GM12892 (cell line): Measurements from ENCODE around the gene CST4.

Source experiments
- POLR2A ChIP-seq: IDR thresholded peaks from 2 replicates; pipeline ENCODE4 v1.6.1; 2011; ENCODE audit warnings: low read depth, low read length, control low read depth
- POLR2AphosphoS5 ChIP-seq: IDR thresholded peaks from 2 replicates; pipeline ENCODE4 v1.6.1; 2011; ENCODE audit warnings: low read depth, low read length, control low read depth

DNA sequence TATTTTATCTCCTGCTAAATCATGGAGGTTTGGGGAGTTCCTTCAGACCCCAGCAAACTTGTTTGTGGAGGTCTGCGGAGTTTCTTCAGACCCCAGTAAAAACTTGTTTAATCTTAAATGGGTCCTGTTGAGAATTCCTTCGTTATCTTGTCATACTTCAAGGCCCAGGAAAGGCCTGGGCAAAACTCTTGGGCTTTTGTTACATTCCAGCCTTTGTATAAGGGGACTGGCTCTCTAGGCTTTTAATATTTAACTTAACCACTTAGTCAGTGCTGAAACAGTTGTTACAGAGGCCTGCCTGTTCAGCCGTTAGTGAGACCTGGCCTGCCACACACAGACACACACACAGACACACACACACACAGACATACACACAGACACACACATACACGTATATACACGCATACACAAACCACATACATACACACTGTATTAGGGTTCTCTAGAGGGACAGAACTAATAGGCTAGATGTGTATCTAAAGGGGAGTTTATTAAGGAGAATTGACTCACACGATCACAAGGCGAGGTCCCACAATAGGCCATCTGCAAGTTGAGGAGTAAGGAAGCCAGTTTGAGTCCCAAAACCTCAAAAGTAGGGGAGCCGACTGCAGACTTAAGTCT is 29.7 kb downstream of the CST4 start:
- TF ChIP-seq POLR2A (no peak), POLR2AphosphoS5 (no peak)
